Measurements from ENCODE around the gene ARHGEF2. TPM values are rescaled to one million over a fixed set of nuclear protein-coding genes. Genes with fewer than 3 reads are reported as not detected.
"Not testable (repeated sequence)": the region's sequence is repeated elsewhere in the genome, so short reads cannot be mapped to it uniquely, and the experiment has no call there.

ARHGEF2 gene
- total RNA-seq, 1 donor from 2014 or later: 89.7 TPM

DNA sequence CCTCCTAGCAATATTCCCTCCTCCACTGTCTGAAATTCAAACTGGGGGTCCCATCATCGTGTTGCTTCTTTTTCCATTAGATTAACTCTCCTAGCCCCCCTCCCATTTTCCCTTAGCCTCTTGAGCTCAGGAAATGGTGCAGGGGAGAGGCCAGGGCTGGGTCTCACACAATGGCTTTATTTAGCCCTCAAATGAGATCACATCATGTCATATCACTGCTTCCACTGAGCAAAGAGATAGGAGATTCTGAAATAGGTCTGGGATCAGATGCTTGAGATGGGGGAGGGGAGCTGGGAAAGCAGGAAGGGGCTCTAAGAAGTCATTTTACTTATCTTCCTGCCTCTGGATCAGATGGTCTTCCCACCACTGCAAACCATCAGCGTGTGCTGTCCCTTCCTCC lies 17.8 kb upstream of the ARHGEF2 start:
- TF ChIP-seq, protein P1, sequence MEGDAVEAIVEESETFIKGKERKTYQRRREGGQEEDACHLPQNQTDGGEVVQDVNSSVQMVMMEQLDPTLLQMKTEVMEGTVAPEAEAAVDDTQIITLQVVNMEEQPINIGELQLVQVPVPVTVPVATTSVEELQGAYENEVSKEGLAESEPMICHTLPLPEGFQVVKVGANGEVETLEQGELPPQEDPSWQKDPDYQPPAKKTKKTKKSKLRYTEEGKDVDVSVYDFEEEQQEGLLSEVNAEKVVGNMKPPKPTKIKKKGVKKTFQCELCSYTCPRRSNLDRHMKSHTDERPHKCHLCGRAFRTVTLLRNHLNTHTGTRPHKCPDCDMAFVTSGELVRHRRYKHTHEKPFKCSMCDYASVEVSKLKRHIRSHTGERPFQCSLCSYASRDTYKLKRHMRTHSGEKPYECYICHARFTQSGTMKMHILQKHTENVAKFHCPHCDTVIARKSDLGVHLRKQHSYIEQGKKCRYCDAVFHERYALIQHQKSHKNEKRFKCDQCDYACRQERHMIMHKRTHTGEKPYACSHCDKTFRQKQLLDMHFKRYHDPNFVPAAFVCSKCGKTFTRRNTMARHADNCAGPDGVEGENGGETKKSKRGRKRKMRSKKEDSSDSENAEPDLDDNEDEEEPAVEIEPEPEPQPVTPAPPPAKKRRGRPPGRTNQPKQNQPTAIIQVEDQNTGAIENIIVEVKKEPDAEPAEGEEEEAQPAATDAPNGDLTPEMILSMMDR (conservative IDR thresholded peaks at IDR 0.05; ENCODE audit: low read depth, low read length): no peak
- no peak for DNase-seq (ENCODE audit: low read depth)
- H3K4me3 ChIP-seq (ENCODE audit: low read depth, low read length): no peak overlapping the region

DNA sequence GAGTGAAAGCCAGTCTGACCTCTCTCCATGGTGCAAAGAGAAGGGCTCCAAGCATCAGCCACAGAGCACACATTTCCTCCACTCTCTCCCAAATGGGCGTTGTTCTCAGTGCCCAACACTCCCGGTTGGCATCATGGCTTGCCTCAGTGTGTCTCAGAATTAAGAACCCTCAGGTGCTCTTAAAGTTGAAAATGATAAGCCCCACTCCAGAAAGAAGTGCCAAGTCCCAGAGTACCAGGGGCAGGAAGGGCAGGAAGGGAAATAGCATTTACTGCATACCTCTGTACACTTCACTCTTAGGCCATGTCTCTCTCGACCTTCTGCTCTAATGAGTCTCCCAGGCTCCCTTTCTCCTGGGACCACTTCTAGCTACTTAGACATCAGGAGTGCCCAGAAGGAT lies 15.2 kb upstream of the ARHGEF2 start:
- DNase-seq (ENCODE audit: low read depth): no peak
- no peak overlapping the region for H3K4me3 ChIP-seq (ENCODE audit: low read depth, low read length)
- TF ChIP-seq, protein P1 (conservative IDR thresholded peaks at IDR 0.05; ENCODE audit: low read depth, low read length): no peak

GRCh38 chr1:155990005-155990739 lies 11.8 kb upstream of the ARHGEF2 start:
- no peak overlapping the region for H3K4me3 ChIP-seq (ENCODE audit: low read depth, low read length)
- TF ChIP-seq, protein P1 (conservative IDR thresholded peaks at IDR 0.05; ENCODE audit: low read depth, low read length): no peak
- no peak for DNase-seq (ENCODE audit: low read depth)

DNA sequence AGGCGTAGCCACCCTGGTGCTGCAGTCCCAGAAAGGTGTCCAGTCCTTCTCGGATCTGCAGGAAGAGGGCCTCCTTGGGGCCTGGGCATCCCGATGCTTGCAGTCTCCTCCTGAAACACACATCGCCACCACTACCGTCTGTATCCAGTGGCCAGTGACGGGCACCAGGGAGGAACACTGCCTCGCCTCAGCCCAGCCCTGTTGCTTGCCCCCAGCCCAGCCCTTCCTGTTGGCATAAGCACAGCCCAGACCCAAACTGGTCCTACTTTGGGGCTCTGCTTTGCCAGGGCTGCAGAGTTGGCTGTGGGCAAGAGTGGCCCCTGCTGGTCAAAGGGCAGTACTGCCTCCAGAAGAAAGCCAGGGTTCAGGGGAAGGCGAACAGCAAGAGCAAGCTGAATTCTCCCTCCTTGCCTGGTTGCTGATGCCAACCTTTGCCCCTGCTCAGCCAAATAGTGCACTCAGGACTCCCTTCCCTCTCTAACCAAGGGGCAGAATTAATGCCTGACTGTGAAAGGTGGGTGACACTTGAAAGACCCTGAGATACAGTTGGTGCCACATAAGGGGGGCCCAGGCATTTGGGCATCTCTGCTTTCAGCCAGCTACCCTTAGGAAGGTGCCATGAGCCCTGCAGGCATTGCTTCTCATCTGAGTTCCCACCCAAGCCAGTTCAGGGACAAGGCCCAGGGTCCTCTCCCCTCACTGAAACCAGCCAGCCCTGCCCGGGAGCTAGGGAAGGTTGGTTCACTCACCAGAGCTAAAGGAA lies 11.1 kb upstream of the ARHGEF2 start:
- no peak overlapping the region for H3K4me3 ChIP-seq (ENCODE audit: low read depth, low read length)
- TF ChIP-seq, protein P1 (conservative IDR thresholded peaks at IDR 0.05; ENCODE audit: low read depth, low read length): peak; percentile 98
- DNase-seq (ENCODE audit: low read depth): no peak

DNA sequence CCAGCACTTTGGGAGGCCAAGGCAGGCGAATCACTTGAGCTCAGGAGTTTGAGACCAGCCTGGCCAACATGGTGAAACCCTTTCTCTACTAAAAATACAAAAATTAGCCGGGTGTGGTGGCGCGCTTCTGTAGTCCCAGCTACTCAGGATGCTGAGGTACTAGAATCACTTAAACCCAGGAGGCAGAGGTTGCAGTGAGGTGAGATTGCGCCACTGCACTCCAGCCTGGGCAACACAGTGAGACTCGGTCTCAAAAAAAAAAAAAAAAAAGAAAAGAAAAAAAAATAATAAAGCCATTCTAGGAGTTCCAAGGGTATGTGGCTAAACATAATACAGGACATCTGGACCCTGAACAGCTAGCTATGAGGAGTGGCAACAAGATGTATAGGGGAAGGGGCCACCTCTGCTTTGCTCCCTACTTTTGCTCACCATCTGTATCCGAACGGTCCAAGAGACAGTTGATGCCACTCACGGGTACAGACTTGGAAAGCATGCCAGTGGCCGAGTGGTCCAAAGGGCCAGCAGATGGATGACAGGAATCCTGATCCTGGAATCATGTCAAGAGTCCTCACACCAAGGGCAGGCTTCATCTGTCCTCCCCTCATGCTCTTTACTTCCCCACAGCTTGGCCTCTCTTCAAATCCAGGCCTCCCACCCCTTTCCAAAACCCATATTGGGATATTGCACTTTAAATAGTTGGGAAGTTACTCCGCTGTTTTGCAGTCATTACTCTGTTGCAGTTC lies 6.7 kb upstream of the ARHGEF2 start:
- H3K4me3 ChIP-seq (ENCODE audit: low read depth, low read length): not testable (repeated sequence)

DNA sequence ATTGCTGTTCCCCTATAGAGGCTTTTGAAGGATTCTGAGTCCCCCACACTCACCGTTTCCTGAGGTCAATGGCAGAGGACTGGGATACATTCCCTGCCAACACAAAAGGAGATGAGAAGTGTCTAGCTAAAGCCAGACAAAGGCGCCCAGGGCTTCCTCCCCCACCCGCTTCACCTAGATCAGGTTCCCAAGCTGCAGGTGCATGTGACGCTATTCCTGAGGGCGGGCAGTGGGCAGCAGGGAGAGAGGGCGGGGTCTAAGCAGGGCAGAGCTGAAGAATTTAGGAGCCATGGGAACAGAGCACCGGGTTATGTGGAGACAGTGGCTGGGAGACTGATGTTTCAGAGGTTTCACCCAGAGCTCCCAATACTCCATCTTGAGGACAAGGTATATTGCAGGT lies 6.0 kb upstream of the ARHGEF2 start:
- TF ChIP-seq, protein P1 (conservative IDR thresholded peaks at IDR 0.05; ENCODE audit: low read depth, low read length): no peak
- H3K4me3 ChIP-seq (ENCODE audit: low read depth, low read length): no peak overlapping the region
- DNase-seq (ENCODE audit: low read depth): no peak

More for the DNA sequence above, 6.7 kb upstream of the ARHGEF2 start:
- not testable (repeated sequence) for DNase-seq (ENCODE audit: low read depth)
